Measurements from ENCODE around the gene MSH6.

MSH6 gene

DNA sequence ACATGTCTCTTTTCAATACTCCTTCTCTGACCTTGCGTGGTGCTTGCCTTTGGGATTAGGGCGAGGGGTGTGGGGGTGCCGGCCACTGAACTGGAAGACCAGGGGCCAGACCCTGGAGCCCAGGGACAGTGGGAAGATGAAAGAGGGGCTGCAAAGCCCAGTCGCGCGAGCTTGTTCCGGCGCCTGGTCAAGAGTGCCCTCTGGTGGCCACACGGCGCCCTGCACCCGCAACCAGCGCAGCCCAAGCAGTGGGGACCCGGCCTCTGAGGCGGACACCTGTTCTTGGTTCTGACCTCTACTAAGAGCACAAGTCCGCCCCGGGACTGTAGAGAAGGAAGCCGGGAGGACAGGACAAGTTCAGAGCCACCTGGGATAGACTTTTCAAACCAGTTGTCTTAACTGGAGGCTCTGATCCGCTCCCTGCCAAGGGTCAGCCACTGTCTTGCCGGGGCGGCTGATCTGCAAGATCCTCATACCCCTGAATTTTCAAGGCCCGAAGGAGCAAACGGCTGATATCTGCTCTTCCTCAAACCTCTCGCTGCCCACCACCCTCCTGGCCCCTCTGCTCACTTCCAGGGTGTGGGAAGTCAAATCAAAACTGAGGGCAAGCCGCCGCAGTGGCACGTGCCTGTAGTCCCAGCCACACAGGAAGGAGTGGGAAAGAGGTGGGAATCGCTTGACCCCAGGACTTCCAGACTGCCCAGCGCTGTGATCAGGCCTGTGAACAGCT, 14.9 kb upstream of the MSH6 start:
- H3K27ac ChIP-seq = no peak overlapping the region
- ChIA-PET POLR2A (ENCODE audit: low non-redundant PET) (no interaction called here), CTCF (interaction anchor here (0.6 to 3.4 kb wide), 28 partner anchors 9 to 839 kb away, joined by 3 to 58 read pairs (median 4); partner anchors contain the start of gene MSH6)
- TF ChIP-seq, protein P1, sequence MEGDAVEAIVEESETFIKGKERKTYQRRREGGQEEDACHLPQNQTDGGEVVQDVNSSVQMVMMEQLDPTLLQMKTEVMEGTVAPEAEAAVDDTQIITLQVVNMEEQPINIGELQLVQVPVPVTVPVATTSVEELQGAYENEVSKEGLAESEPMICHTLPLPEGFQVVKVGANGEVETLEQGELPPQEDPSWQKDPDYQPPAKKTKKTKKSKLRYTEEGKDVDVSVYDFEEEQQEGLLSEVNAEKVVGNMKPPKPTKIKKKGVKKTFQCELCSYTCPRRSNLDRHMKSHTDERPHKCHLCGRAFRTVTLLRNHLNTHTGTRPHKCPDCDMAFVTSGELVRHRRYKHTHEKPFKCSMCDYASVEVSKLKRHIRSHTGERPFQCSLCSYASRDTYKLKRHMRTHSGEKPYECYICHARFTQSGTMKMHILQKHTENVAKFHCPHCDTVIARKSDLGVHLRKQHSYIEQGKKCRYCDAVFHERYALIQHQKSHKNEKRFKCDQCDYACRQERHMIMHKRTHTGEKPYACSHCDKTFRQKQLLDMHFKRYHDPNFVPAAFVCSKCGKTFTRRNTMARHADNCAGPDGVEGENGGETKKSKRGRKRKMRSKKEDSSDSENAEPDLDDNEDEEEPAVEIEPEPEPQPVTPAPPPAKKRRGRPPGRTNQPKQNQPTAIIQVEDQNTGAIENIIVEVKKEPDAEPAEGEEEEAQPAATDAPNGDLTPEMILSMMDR (conservative IDR thresholded peaks at IDR 0.05; ENCODE audit: low read depth) = peak; percentile 98
- peak; percentile 48 for DNase-seq (ENCODE audit: low spot score)

DNA sequence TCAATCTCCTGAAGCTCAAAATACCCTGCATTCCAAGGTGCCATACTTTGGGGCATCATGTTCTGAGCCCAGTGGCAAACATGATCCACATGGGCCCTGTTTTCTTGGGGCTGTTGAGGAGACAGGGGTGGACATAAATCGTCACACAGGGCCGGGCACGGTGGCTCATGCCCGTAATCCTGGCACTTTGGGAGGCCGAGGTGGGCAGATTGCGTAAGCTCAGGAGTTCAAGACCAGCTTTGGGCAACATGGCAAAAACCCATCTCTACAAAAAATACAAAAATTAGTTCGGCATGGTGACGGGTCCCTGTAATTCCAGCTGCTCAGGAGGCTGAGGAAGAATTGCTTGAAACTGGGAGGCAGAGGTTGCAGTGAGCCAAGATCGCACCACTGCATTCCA, 13.6 kb upstream of the MSH6 start:
- H3K27ac ChIP-seq = no peak overlapping the region
- TF ChIP-seq, protein P1 (conservative IDR thresholded peaks at IDR 0.05; ENCODE audit: low read depth) = no peak
- ChIA-PET CTCF (interaction anchor here (0.6 to 3.4 kb wide), 4 partner anchors 12 to 1141 kb away, joined by 3 to 58 read pairs (median 14); partner anchors contain the start of gene MSH6), POLR2A (ENCODE audit: low non-redundant PET) (no interaction called here)
- no peak for DNase-seq (ENCODE audit: low spot score)

DNA sequence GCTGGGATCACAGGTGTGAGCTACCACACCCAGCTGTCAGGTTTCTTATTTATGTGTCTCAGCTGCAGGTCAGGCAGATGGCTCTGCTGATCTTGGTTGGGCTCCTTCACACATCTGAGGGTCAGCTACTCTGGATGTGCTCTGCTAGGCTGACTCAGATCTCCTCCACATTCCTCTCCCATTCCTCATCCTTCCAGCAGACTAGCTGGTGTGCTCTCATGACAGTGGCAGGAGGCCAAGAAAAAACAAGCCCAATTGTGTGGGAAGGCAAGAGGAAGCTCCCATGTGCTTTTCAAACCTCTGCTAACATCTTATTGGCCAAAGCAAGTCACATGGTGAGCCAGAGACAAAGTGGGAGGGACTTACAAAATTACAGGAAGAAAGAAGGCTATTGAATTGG, 11.7 kb upstream of the MSH6 start:
- ChIA-PET CTCF (no interaction called here), POLR2A (ENCODE audit: low non-redundant PET) (no interaction called here)
- H3K27ac ChIP-seq = peak overlapping the region; percentile 37; the same call in 1 of the 2 replicates
- TF ChIP-seq, protein P1 (conservative IDR thresholded peaks at IDR 0.05; ENCODE audit: low read depth) = no peak
- DNase-seq (ENCODE audit: low spot score) = peak; percentile 71

DNA sequence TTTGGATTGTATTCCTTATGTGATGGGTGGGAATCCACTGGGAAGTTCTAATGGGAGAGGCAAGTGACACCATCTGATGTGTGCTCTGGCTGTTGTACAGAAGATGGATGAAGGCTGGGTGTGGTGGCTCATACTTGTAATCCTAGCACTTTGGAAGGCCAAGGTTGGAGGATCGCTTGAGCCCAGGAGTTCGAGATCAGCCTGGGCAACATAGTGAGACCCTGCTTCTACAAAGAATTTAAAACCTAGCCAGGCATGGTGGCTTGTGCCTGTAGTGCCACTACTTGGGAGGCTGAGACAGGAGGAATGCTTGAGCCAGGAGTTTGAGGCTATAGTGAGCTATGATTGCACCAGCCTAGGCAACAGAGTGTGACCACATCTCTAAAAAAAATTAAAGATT, 10.6 kb upstream of the MSH6 start:
- TF ChIP-seq, protein P1 (conservative IDR thresholded peaks at IDR 0.05; ENCODE audit: low read depth) = no peak
- POLR2A ChIA-PET (ENCODE audit: low non-redundant PET) = no interaction called here
- no peak overlapping the region for H3K27ac ChIP-seq
- DNase-seq (ENCODE audit: low spot score) = no peak
- CTCF ChIA-PET = no interaction called here

DNA sequence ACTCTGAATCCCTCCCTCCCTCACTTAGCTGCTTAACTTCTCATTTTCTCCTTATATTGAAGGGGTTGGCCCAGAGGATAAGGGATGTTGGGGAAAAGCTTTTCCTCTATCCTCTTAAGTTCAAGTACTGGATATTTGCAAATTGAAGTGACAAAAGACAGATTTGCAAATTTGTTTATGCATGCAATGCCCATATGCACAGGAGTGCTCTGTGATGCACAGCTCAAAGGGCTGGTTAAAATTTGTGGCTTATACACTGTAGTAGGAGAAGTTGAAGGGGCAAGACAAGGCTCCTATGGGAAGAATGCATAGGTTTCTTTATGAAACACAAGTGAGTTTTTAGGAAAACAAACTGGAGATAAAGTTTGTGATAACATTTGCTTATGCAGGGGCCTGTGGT, 8.4 kb upstream of the MSH6 start:
- H3K27ac ChIP-seq = no peak overlapping the region
- TF ChIP-seq, protein P1 (conservative IDR thresholded peaks at IDR 0.05; ENCODE audit: low read depth) = no peak
- POLR2A ChIA-PET (ENCODE audit: low non-redundant PET) = no interaction called here
- CTCF ChIA-PET = no interaction called here
- DNase-seq (ENCODE audit: low spot score) = no peak

DNA sequence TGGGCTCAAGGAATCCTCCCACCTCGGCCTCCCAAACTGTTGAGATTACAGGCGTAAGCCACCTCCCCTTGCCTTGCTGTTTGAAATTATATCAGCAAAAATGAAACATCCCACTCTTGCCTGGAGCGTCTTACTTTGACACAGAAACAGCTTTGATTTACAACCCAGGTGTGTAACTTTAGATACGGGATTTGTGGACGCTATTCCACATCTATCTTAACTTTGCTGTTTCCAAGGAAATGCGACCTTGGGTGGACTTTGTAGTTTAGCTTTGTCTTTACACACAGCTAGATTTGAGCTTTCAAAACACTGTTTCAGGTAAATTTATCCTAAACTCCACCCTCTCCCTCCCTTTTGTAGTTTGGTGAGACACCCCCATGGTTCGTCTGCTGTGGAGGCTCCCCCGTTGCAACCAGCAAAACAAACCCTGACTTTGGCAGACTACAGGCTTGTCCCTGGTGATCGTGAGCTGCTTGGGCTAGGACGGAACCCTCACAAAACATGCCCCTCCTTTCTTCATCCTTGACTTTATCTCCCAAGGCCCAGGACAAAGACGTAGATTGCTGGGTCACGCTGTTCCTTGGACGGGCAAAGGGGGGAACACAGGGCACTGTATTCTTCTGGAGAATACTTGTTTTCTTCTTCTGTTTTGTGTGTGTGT, 5.5 kb upstream of the MSH6 start:
- CTCF ChIA-PET = interaction anchor here (0.6 to 1.1 kb wide), 3 partner anchors 10 to 358 kb away, joined by 3 to 4 read pairs (median 3); no protein-coding TSS in a partner anchor
- POLR2A ChIA-PET (ENCODE audit: low non-redundant PET) = no interaction called here

More for the DNA sequence above, 5.5 kb upstream of the MSH6 start:
- TF ChIP-seq, protein P1 (conservative IDR thresholded peaks at IDR 0.05; ENCODE audit: low read depth) = no peak
- no peak overlapping the region for H3K27ac ChIP-seq
- DNase-seq (ENCODE audit: low spot score) = no peak
